ENCODE measurements around the gene N4BP2L2.

The N4BP2L2 gene

DNA sequence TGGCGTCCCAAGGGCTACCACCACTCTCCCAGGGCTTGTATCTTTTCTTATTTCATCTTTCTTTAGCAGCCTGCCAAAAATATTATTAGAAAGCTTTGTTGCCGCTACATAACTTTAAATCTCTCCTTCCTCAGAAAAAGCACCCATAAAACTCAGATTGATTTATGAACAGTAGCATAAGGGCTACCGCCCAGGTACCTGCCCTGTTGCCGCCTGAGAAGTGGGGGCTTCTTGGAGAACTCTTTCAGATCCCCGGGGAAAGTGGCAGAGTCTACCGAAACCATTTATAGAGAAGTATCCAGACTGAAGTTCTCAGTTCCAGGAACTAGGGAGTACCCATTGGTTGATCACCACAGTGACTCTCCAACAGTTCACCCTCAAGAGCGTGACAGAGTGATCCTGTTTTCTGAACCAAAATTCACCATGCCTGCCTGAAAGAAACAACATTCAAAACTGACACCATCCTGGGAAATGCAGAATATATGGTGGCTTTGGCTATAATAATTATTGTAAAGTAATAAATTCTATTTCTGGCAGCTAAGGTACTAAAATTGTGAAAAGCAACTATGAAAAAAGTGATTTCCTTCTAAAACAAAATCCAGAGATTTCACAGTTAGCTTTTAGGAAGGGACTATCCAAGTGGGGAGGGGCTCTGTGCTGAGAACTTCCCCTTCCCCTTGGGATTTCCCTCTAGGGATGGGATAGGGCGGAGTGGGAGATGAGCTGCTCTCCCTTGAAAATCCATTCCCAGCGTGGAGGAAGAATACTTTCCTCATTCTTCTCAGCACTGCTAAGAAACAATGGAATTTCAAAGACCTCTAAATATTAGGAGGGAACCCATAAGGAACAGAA lies 109.8 kb downstream of the N4BP2L2 start:
- TF ChIP-seq GATA3 (IDR thresholded peaks at IDR 0.05; ENCODE audit: low read depth, low read length) (no peak), GATA2 (IDR thresholded peaks at IDR 0.05; ENCODE audit: low read depth, low read length) (no peak)

DNA sequence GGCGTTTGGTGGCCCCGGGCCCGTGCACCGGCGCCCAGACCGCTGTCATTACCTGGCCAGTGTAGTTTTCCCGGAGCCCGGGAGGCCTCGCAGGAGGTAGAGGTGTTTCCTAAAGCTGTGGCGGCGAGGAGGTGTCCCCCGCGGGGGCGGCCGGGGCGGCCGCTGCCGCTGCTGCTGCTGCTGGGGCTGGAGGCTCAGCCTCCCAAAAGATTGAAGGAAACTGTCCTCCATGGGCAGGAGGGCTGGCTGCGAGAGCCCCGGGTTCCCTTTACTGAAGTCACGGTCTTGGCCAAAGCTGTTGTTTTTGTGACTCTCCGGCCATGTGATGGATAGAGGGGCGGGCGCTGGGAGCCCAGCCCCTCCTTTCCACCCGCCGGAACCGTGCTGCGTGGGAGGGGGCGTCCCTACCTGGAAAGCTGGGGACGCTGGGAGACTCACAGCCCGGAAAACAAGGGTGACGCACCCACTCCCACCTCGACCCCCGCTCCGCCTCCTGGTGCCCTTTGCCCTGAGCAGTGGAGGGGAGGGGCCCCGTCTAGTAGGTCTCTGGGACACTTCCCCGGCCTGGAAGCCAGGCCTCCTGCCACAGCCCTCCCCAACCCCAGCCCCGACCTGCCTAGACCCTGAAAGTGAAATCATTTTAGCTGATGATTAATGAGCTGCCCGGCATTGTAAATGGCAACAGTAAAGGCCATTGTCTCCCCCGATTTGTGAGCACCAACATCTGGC lies 110.6 kb downstream of the N4BP2L2 start, which contains the start of gene N4BP2L1:
Gene N4BP2L1, minus strand, starts transcription at position 279 of the 729 bp plus-strand sequence. Its CDS starts 48 bp downstream, at position 231.
- TF ChIP-seq GATA3 (IDR thresholded peaks at IDR 0.05; ENCODE audit: low read depth, low read length) = no peak
- TF ChIP-seq GATA2 (IDR thresholded peaks at IDR 0.05; ENCODE audit: low read depth, low read length) = no peak

DNA sequence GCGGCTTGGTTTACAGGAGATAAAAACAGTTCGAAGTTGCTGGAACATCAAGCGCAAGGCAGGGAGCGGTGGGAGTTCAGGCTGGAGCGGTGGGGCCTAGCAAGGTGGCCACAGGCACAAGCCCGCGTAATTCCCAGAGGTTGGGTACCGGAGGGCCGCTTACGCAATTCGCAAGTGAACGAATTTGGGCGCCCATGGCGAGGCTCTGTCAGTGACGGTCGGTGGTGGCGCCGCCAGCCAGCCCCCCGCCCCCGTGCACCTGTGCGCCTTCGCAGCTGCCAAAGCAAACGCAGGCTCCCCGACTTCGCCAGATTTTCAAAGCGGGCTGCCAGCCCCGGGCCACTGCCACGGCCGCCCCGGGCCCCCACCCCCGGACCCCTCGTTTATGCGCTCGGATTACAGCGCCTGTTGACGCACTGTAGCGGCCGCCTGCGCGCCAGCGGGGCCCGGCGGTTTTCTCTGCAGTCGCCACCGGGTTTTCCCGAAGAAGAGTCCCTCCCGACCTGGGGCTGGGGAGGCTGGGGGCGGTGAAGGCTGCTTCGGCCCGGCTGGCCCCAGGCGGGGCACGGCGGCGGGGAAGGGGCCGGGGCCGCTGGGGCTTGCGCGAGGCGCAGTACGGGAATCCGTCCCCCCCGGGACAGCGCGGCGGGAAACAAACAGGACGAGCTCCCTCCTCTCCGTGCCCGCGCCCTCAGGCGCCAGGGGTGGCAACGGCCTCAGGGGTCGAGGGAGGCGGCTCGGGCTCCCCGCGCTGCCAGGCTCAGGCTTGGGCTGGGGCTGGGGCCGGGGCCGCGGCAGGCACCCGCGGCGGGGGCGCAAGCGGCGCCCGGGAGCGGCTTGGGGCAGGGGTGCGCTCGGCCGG lies 111.4 kb downstream of the N4BP2L2 start:
- TF ChIP-seq GATA3 (IDR thresholded peaks at IDR 0.05; ENCODE audit: low read depth, low read length) (no peak), GATA2 (IDR thresholded peaks at IDR 0.05; ENCODE audit: low read depth, low read length) (no peak)

DNA sequence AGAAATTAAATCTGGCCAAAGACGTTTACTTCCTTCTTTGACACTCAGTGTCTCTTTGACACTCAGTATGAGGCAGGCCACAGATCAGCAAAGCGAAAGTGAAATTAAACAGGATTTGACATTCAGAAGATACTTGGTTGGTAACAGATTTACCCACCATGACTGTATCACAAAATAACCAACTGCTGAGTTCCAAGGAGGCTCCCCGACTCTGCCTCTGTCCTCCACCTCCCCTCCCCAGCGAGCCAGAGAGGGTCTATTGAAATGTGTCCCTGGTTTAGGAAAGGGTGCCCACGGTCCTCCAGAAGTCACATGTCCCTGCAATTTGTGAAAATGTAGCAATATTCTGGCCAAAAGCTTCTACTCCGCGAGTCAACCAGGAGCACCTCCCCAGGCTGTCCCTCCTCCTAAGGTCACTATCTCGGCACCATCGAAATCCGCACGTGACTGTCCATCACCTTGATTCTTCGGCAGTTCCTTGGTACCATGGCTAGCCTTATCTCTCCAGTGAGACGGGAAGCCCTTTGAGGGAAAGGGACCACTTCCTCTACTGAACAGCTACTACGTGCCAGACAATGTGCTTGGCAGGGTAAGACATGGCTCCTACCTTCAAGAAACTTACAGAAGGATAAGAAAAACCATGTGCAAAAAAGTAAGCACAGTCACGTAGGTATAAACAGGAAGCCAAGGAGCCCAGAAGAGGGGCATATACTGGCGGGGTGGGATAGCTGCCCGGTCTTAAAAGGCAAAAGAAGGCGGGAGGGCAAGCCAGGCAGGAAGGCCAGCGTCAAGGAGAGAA lies 112.2 kb downstream of the N4BP2L2 start:
- TF ChIP-seq GATA3 (IDR thresholded peaks at IDR 0.05; ENCODE audit: low read depth, low read length) = no peak
- no peak for TF ChIP-seq GATA2 (IDR thresholded peaks at IDR 0.05; ENCODE audit: low read depth, low read length)

DNA sequence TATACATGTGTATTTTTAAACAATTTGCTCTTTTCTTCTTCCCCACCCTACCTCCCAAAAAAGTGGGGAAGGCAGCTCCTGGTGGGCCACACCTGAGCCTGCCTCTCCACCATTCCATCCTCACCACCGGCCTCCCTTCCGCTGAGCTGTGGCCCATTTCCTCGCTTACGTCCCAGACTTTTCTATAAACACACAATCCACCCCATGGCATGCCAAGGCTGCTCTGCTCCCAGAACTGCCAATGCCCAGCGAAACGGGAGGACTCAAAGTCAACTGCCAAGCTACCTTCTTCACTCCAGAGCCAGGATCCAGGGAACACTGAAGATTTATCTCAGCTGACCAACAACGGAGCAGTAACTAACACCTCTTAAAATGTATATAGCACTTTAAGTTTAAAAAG lies 113.4 kb downstream of the N4BP2L2 start:
- TF ChIP-seq GATA3 (IDR thresholded peaks at IDR 0.05; ENCODE audit: low read depth, low read length) (no peak), GATA2 (IDR thresholded peaks at IDR 0.05; ENCODE audit: low read depth, low read length) (no peak)

DNA sequence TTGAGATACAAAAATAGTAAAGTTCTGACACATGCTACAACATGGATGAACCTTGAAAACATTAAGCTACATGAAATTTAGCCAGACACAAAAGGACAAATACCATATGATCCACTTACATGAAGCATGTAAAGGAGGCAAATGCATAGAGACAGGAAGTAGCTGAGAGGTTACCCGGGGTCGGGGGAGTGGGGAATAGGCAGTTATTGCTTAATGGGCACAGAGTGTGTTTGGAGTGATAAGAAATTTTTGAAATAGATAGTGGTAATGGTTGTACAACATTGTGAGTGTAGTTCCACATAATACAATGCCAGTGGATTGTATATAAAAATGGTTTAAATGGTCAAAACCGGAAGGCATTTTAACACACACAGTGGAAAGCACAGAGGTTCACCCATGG lies 115.0 kb downstream of the N4BP2L2 start:
- TF ChIP-seq GATA3 (IDR thresholded peaks at IDR 0.05; ENCODE audit: low read depth, low read length) (no peak), GATA2 (IDR thresholded peaks at IDR 0.05; ENCODE audit: low read depth, low read length) (no peak)

DNA sequence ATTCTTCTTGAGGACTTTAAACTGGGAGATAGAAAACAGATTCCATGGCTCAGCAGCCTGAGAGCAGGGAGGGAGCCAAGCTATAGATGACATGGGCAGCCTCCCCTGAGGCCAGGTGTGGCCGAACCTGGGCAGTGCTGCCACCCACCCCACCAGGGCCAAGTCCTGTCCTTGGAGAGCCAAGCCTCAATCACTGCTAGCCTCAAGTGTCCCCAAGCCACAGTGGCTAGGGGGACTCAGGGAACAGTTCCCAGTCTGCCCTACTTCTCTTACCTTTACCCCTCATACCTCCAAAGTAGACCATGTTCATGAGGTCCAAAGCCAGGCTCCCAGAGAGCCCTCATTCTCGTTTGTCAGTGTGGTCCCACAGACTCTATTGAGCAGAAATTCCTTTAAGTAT lies 118.7 kb downstream of the N4BP2L2 start:
- TF ChIP-seq GATA2 (IDR thresholded peaks at IDR 0.05; ENCODE audit: low read depth, low read length) (no peak), GATA3 (IDR thresholded peaks at IDR 0.05; ENCODE audit: low read depth, low read length) (no peak)

DNA sequence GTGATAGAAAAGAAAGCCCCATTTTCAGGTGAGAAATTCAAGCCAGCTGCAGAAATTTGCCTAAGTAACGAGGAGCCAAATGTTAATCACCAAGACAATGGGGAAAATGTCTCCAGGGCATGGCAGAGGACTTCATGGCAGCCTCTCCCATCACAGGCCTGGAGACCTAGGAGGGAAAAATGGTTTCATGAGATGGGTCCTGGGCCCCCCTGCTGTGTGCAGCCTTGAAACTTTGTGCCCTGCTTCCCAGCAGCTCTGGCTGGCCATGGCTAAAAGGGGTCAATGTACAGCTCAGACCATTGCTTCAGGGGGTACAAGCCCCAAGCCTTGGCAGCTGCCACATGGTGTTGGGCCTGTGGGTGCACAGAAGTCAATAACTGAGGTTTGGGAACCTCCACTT lies 120.6 kb downstream of the N4BP2L2 start:
- TF ChIP-seq GATA2 (IDR thresholded peaks at IDR 0.05; ENCODE audit: low read depth, low read length) (no peak), GATA3 (IDR thresholded peaks at IDR 0.05; ENCODE audit: low read depth, low read length) (no peak)

DNA sequence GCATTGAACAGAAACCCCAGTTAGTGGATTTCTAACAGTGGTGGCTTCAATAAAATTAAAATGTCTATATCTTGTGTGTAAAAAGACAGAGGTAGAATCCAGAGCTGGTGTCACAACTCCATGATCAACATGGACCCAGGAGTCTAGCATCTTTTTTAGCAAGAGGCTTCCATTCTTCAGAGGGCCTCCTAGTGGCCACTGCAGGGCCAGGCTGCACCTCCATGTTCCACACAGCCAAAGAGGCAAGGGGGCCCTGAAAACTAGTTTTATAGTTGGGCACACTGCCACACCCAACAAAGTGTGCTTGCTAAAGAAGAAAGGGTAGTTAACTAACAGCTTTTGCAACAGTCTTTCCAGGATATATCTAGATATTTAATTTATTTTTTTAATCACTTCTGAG lies 123.6 kb downstream of the N4BP2L2 start:
- TF ChIP-seq GATA2 (IDR thresholded peaks at IDR 0.05; ENCODE audit: low read depth, low read length) = no peak
- no peak for TF ChIP-seq GATA3 (IDR thresholded peaks at IDR 0.05; ENCODE audit: low read depth, low read length)

DNA sequence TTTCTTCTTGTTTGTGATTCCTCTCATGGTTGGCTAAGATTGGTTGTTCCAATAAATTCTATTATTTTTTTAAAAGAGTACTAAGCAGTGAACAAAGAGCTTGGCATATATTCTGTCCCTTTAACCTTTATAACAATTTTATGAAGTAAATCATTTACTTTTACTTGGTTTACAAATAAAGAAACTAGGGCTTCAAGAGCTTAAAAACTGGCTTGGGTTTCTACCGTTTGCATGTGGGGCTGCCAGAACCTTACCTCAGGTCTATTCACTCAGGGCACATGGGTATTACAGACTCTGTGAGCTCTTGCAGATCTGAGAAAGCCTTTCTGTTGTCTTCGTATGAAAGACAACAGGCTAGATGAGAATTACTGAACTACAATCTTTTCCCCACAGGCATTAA lies 124.0 kb downstream of the N4BP2L2 start:
- TF ChIP-seq GATA3 (IDR thresholded peaks at IDR 0.05; ENCODE audit: low read depth, low read length) (no peak), GATA2 (IDR thresholded peaks at IDR 0.05; ENCODE audit: low read depth, low read length) (no peak)

DNA sequence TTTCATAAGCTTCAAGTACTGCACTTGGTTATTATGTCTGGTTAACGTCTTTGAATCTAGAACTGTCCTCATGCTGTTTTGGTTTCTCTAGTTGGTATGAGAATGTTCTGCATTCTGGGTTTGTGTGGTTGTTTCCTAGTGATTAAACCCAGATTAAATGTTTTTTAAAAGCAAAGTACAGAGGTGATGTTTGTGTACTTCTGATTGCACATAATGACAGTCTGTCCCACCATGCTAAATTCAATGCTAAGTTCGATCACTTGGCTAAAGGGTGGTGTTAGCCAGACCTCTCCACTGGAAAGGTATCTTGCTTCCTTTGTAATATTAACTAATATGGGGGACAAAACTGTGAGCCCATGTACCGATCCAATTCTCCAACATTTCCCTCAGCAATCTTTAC lies 125.3 kb downstream of the N4BP2L2 start:
- TF ChIP-seq GATA3 (IDR thresholded peaks at IDR 0.05; ENCODE audit: low read depth, low read length) (no peak), GATA2 (IDR thresholded peaks at IDR 0.05; ENCODE audit: low read depth, low read length) (no peak)

DNA sequence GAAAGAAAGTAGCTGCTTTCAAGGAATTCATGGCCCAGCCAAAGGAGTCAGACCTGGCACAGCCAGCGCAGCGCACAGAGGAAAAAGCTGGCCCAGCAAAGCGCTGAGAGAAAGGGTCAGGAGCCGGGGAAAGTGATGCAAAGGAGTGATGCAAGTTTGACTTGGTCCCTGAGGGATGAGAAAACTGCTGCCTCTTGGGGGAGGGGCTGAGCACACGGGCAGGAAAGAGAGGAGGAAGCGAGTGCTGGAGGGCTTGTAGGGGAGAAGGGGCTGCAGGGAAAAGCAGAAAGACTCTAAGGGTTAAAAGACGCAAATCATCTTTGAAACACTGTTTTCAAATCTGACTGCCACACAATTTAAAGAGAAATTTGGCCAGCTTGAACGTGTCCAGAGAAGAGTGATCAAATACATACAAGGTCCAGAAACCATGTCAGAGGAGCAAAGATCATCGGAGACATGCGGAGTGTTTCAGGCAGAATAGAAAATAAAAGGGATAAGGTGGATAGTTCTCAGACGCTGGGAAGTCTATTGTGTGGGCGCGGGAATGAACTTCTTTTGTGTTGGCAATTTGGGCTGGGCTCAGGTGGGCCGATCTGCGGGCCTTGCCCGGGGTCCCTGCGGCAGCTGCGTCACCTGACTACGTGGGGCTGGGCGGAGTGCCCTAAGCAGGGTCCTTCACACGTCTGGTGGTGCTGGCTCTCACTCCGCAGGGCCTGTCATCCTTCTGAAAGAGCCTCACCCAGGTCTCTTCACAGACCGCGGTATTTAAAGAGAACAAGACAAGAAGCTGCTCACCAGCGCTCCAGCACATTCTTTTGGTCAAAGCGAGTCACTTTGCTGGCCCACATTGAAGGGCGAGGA lies 128.8 kb downstream of the N4BP2L2 start:
- no peak for TF ChIP-seq GATA3 (IDR thresholded peaks at IDR 0.05; ENCODE audit: low read depth, low read length)

DNA sequence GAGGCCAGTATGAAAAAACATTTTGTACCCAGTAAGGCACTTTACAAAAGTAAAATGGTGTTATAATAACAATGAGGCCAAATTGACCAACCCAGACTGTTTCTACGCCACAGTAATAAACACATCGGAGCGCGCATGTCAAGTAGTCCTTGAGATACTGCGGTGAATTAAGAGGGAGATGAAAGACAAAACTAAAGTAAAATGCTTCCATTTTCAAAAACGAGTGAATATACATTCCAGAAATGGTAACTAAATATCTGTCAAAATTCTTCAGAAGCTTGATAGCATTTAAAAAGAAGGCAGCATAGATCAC lies 129.6 kb downstream of the N4BP2L2 start:
- no peak for TF ChIP-seq GATA2 (IDR thresholded peaks at IDR 0.05; ENCODE audit: low read depth, low read length)
- TF ChIP-seq GATA3 (IDR thresholded peaks at IDR 0.05; ENCODE audit: low read depth, low read length) = no peak

Measured in SH-SY5Y (cell line).